ENCODE results near the gene PARL. TPM values are rescaled to one million over a fixed set of nuclear protein-coding genes. Genes with fewer than 3 reads are reported as not detected.

Gene PARL
- total and polyA plus RNA-seq, 2 of the 13 experiments (the other 11 are each of a cell fraction or from before 2014, with no cell fraction given) = 46.3 to 58.6 TPM

DNA sequence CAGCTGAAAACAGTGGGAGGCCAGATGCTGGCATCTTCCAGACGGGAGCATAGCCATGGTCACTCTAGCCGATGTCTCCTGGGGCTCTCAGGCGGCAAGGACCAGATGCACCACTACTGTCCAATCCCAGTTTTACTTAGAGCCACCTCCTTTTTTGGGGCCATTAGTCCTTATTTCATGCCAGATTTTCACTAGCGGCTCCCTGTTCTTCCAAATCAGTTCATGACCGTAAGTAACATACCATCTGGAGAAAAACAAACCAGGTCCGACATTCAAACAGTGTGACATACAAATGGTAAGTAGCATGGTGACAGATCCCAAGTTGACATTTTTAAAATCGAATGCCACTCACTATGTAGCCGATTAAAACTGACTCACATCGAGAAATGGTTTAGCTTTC lies 55.2 kb downstream of the PARL start:
- Histone ChIP-seq H2AFZ (ENCODE audit: low read length) (no peak overlapping the region), H3K36me3 (replicated peaks in 1 of 2; ENCODE audit: control insufficient read depth in 1 of 2, insufficient read depth in 2 of 2, low read length in 2 of 2) (peaks cover 28 to 54% of the 10 kb centered on the region in 2 experiments; a peak in 4 of 5 replicates), H3K4me2 (ENCODE audit: low read depth, low read length) (no peak overlapping the region), H3K27me3 (ENCODE audit: control insufficient read depth in 1 of 2, insufficient read depth in 2 of 2, low read length in 2 of 2) (no peaks in the 10 kb centered on the region), H3K9ac (ENCODE audit: insufficient read depth, low read depth, low read length) (no peak overlapping the region), H3K79me2 (ENCODE audit: insufficient read depth, low read length) (no peaks in the 10 kb centered on the region), H3K9me3 (ENCODE audit: low read length) (no peaks in the 10 kb centered on the region), H3K4me1 (ENCODE audit: insufficient read depth, low read length) (no peaks in the 10 kb centered on the region), H4K20me1 (ENCODE audit: insufficient read depth, low read length) (no peaks in the 10 kb centered on the region), H3K4me3 (replicated peaks in 1 of 3; ENCODE audit: insufficient read depth in 1 of 3, low read depth in 2 of 3, low read length in 3 of 3) (no peak overlapping the region), H3K27ac (ENCODE audit: extremely low read length, insufficient read depth, low read length) (no peak overlapping the region)
- ChIA-PET CTCF (ENCODE audit: low intra/inter-chr PET ratio, low total read pairs) (no interaction called here), POLR2A (no interaction called here)
- BruUV-seq (replicated peaks) = no TSS peak
- in situ Hi-C loops (cut with HindIII; ENCODE audit: extremely low pct_ligation_motif_present, low pct_unique_long_range_greater_than_20kb) (no loop called here), intact Hi-C loops (cut with micrococcal nuclease; ENCODE audit: unreplicated experiment) (no loop called here)
- 97% methylated on average over 8 of the region's 9 CpGs for WGBS (ENCODE audit: low lambda C conversion rate)
- TF ChIP-seq, protein P1, sequence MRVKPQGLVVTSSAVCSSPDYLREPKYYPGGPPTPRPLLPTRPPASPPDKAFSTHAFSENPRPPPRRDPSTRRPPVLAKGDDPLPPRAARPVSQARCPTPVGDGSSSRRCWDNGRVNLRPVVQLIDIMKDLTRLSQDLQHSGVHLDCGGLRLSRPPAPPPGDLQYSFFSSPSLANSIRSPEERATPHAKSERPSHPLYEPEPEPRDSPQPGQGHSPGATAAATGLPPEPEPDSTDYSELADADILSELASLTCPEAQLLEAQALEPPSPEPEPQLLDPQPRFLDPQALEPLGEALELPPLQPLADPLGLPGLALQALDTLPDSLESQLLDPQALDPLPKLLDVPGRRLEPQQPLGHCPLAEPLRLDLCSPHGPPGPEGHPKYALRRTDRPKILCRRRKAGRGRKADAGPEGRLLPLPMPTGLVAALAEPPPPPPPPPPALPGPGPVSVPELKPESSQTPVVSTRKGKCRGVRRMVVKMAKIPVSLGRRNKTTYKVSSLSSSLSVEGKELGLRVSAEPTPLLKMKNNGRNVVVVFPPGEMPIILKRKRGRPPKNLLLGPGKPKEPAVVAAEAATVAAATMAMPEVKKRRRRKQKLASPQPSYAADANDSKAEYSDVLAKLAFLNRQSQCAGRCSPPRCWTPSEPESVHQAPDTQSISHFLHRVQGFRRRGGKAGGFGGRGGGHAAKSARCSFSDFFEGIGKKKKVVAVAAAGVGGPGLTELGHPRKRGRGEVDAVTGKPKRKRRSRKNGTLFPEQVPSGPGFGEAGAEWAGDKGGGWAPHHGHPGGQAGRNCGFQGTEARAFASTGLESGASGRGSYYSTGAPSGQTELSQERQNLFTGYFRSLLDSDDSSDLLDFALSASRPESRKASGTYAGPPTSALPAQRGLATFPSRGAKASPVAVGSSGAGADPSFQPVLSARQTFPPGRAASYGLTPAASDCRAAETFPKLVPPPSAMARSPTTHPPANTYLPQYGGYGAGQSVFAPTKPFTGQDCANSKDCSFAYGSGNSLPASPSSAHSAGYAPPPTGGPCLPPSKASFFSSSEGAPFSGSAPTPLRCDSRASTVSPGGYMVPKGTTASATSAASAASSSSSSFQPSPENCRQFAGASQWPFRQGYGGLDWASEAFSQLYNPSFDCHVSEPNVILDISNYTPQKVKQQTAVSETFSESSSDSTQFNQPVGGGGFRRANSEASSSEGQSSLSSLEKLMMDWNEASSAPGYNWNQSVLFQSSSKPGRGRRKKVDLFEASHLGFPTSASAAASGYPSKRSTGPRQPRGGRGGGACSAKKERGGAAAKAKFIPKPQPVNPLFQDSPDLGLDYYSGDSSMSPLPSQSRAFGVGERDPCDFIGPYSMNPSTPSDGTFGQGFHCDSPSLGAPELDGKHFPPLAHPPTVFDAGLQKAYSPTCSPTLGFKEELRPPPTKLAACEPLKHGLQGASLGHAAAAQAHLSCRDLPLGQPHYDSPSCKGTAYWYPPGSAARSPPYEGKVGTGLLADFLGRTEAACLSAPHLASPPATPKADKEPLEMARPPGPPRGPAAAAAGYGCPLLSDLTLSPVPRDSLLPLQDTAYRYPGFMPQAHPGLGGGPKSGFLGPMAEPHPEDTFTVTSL (CRISPR knock-in tag; IDR thresholded peaks at IDR 0.05; ENCODE audit: borderline replicate concordance) = no peak
- TF ChIP-seq KLF15 (CRISPR knock-in tag; IDR thresholded peaks at IDR 0.05; ENCODE audit: borderline replicate concordance) (no peak), ZFP90 (CRISPR knock-in tag; IDR thresholded peaks at IDR 0.05; ENCODE audit: borderline replicate concordance) (no peak), ZNF713 (CRISPR knock-in tag; IDR thresholded peaks at IDR 0.05) (no peak), IKZF1 (IDR thresholded peaks at IDR 0.05) (no peak), CEBPB (IDR thresholded peaks at IDR 0.05; ENCODE audit: borderline replicate concordance, low read depth, low read length) (no peak), ZNF784 (CRISPR knock-in tag; IDR thresholded peaks at IDR 0.05; ENCODE audit: borderline replicate concordance) (no peak), MED8 (CRISPR knock-in tag; IDR thresholded peaks at IDR 0.05; ENCODE audit: insufficient replicate concordance) (no peak), RBM22 (optimal IDR thresholded peaks at IDR 0.05; ENCODE audit: low read length) (no peak)
- TF ChIP-seq, protein P2, sequence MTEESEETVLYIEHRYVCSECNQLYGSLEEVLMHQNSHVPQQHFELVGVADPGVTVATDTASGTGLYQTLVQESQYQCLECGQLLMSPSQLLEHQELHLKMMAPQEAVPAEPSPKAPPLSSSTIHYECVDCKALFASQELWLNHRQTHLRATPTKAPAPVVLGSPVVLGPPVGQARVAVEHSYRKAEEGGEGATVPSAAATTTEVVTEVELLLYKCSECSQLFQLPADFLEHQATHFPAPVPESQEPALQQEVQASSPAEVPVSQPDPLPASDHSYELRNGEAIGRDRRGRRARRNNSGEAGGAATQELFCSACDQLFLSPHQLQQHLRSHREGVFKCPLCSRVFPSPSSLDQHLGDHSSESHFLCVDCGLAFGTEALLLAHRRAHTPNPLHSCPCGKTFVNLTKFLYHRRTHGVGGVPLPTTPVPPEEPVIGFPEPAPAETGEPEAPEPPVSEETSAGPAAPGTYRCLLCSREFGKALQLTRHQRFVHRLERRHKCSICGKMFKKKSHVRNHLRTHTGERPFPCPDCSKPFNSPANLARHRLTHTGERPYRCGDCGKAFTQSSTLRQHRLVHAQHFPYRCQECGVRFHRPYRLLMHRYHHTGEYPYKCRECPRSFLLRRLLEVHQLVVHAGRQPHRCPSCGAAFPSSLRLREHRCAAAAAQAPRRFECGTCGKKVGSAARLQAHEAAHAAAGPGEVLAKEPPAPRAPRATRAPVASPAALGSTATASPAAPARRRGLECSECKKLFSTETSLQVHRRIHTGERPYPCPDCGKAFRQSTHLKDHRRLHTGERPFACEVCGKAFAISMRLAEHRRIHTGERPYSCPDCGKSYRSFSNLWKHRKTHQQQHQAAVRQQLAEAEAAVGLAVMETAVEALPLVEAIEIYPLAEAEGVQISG (CRISPR knock-in tag; IDR thresholded peaks at IDR 0.05) = no peak
- DNase-seq (ENCODE audit: low spot score) (no peak), ATAC-seq (no peak), FAIRE-seq (no peak)

All from HepG2 (cell line).